GM18909 (cell line): ENCODE results near the gene TSHB.

Experiments used
- ATAC-seq: cut with Tn5 transposase; IDR thresholded peaks from one replicate; pipeline ENCODE4 v1.9.1; 2021; ENCODE audit warnings: mild to moderate bottlenecking; ENCODE audit not compliant: unreplicated experiment, poor library complexity

Gene TSHB

DNA sequence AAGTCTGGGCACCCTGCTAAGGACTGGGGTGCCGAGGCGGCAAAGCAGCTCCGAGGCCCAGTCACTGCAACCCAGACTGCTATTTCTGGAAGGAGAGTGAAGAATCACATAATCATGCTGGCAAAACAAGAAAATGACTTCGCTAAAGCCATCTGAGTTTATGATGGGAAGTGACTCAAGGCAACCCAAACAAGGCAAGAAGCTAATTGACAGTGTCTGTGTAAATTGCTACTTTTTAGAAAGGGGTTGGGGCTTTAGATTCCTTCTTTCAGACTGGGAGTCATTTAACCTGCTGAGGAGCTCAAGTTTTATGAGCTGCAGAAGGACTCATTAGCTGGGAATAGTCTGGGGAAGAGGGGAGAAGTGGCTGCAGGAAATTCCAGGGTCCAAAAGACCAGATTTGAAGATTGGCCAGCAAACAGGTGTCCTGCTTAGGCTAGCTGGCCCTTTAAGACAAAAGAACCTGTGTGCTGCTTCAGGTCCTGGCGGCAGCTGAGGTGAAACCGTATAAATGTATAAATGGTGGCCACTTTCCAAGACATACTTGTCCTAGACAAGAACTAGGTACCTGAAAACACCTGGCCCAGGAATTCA lies 28.1 kb downstream of the TSHB start:
- no peak for ATAC-seq

DNA sequence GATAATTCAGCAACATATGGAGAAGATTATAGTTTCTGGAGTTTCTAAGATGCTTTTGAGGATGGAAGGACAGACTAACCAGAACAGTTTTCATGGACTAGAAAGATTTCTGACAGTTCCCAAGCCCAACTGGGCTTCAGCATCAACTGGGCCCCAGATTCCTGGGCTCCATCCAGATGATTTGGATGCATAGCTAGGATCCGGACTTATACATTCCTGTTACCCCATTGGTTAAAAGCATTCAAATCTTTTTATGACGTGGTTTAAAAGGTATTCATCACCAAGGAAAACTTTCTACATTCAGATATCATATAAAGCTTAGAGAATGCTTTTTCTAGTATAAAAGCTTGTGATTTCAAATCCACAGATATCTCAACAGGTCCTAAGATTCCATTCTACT lies 29.7 kb downstream of the TSHB start:
- ATAC-seq = no peak

DNA sequence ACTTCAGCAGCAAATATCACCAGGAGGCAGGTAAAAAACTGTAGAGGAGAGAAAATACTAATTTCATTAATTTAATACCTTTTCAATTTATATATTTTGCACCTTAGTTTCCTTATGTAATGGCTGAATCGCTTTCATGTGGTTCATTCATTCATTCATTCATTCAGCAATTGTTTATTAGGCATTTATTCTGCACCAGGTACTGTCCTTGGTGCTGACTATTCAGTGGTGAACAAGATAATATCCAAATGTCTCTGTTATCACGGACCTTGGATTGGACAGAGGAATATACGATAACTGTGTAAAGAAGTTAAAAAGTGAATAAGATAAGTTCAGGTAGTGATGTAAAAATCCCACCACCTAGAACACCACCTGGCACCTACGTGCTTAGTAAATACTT lies 30.9 kb downstream of the TSHB start:
- no peak for ATAC-seq

DNA sequence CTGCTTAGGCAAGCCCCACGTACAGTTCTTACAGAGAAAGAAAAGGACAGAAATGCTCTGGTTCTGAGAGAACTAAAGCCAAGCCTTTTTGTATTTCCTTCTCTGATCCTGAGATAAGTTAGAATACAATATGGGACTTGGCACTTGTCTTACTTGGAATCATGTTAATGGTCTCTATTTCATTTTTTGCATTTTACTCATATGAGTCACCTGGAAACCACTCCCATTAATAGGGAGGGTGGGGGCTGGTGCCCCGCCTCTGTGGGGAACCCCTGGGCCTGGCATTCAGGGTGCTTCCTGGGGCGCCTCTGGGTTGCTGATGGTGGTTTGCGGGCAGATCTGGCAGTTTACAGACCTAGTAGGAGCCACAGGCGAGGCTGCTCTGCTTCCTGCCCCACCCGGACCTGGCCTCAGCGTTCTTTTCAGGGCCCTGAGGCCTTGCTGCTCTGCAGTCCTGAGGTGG lies 32.9 kb downstream of the TSHB start:
- peak; percentile 94 for ATAC-seq

DNA sequence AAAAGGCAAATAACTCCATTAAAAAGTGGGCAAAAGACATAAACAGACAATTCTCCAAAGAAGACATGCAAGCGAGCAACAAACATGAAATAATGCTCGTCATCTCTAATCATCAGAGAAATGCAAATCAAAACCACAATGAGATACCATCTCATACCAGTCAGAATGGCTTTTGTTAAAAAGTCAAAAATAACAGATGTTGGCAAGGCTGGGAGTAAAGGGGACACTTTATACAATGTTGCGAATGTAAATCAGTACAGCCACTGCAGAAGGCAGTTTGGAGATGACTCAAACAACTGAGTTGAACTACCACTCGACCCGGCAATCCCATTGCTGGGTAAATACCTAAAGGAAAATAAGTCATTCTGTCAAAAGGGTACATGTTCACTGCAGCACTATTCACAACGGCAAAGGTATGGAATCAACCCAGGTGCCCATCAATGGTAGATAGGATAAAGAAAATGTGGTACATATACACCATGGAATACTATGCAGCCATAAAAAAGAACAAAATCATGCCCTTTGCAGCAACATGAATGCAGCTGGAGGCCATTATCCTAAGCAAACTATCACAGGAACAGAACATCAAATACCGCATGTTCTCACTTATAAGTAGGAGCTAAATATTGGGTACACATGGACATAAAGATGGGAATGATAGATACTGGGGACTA lies 33.7 kb downstream of the TSHB start:
- no peak for ATAC-seq

DNA sequence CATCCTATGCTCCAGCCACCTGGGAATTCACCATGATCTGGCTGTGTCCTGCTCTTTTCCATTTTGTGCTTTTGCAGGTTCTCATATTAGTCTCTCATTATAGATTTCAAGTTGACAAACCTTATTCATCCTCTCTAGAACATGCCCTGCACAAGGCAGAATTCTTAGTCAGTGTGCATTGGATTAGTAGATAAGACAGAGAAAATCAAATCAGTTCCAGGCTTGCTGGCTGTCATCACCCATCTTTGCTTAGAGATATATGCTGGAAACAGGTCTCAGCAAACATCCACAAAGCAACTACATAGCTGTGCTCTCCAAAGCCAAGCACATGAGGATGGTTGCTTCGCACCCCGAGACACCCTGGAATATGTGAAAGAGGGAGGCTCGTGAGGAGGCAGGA lies 34.8 kb downstream of the TSHB start:
- no peak for ATAC-seq

DNA sequence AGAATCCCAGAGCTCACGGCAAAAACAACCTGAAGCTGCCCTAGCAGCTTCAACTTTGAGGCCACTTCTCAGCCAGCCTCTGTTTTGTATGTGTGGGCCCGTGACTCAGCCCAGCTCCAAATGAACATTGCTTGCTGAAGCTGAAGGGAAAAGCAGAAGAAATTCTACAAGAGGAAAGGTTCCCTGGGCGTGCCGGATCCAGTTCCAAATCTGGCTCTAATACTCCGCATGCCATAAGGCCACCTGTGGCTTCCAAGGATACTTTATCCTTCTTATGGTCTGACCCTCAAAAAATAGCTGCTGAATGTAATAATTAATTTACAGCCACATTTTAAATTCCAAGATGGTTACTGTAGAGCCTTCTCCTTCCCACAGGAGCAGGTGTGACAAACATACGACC lies 35.4 kb downstream of the TSHB start:
- no peak for ATAC-seq

DNA sequence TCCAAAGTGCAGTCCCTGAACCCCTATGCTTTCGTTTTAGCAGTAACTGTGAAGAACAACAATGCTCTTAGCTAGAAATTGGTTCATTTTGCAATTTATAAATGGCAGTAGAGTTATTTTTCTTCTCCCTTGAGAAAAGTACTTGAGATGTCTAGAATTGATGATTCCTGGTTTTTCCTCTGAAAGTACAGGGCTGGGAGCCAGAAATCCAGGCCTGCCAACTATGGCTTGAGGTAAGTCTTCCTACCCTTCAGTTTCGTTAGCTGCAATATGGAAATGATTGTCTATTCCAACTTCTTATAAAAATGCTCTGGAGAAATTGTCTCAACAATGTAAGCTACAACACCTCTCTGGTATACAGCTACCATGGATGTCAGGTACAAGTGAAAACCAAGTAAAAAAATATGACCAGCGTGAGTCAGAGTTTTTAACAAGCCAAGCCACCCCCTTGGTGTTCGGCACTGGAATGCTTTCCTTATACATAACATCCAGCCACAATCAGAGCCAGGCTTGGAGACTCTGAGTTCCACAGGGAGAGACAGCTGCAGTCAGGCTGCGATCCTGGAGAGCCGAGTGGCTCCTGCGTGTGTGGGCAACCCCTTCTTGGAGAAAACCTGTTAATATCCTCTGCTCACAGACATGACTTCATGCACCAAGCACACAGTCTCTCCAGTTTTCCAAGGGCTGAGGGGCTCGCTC lies 37.7 kb downstream of the TSHB start:
- no peak for ATAC-seq

DNA sequence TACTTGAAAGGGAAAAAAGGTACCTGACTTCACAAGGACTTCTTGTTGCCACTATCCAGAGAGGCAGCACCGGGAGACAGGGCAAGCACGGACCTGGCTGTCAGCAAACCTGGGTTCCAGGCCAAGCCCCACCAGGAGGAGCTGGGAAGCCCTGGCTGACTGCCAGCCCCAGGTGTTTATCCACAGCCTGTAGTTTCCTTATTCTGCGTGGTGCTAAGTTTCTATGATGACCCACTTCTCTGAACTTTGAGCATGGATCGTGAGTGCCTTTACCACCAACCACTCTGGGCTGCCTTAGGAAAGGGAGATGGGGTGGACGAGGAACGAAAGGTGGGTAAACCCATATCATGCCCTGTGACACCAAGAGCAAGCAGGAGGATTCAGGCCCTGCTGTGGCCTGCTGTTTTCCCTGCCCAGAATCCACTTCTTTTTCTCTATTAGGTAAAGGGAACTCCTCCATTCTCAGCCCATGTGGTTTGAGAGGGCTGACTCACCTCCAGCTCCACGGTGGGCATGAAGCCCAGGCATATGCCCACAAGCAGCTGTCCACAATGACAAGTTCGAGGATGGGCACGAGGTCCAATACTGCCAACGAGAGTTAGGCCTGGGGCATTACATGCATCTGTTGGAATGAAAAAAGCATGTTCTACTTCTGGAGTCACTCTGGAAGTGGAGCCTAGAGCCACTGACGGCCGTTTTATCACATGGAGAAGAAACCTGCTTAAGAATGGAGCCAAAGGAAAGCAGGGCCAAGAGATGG lies 39.4 kb downstream of the TSHB start:
- no peak for ATAC-seq

DNA sequence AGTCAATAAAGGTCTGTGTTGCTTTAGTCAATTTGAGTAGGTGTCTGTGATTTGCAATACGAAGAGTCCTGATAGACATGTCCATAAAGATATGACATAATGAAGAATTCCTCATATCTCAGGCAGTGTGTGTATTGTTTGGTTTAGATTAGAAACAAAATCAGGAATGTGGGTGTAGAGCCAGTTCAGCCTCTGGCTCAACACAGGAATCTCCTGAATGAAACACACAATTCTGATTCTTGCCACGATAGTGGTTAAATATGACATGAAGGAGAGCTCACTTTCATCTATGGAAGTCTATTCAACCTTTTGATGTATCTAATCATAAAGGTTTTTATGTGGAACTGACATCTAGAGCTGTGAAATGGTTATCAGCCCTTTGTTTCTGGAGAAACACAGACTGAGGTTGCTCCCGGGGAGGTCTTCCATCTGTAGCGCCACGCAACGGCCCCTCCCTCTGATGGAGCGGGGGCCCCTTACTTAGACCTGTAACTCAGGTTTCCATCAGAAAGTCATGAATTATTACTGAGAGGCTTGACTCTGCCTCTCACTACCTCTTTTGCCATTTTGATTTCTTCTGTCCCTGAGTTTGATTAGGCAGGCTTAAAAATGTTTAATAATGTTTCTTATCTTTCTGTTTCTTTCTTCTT lies 40.2 kb downstream of the TSHB start:
- ATAC-seq = no peak

DNA sequence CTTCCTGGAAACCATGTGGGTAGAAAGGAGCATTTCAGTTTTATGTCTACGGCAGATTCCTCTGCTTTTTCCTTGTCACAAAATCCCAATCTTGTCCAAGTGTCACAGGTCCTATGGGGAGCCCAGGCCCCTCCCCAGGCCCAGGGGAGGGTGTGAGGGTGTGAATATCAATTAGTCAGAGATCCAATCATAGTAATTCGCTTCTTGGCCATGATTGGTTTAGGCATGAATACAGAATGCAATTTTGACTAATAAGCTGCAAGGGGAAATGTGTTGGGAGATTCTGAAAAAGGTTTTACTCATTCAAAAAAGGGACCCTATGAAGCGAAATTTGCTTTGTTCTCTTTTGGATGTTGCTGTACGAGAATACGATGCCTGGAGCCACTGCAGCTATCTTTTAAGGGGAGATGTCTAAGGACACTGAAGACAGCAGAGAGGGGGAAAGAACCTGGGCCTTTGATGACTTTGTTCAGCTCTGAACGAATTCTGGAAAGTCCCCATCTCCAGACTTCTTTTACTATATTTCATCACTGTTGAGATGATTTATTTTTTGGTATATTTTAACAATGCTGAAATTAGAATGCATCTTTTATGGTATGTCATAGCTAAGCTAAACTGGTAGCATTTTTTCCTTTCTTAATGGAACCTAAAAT lies 41.5 kb downstream of the TSHB start:
- no peak for ATAC-seq

DNA sequence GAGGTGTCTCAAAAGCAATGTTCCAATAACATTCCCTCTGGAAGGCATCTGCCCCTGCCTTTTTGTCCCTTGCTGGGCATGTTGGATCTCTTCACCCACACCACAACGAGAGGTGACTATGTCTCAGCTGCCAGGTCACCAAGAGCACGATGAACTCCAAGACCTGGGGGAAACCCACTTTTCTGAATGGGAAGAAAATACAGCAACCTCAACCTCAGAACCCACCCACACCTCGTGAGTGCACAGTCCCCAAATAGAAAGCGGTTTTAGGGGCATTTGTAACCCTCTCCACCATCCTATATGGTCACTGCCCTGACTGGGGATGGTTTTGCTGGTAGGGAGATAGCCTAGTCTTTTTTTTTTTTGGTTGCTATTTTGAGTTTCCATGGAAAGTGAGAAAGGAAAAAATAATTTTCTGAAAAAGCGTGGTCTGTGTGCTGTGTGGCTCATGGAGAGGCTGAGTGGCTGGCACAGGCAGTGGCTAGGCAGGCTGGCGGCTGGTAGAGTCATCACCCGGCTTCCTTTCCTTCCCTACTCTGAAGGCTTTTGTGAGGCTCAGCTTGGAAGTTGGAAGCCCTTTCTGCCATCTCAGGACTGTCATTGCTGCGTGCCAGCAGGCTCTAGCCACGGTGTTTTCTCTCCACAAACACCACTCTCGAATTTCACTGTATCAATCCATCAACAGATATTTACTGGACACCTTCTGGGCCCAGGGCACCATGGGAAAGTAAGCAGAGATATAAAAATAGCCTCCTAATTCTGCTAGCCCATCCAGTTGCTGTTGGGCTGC lies 43.9 kb downstream of the TSHB start:
- no peak for ATAC-seq

DNA sequence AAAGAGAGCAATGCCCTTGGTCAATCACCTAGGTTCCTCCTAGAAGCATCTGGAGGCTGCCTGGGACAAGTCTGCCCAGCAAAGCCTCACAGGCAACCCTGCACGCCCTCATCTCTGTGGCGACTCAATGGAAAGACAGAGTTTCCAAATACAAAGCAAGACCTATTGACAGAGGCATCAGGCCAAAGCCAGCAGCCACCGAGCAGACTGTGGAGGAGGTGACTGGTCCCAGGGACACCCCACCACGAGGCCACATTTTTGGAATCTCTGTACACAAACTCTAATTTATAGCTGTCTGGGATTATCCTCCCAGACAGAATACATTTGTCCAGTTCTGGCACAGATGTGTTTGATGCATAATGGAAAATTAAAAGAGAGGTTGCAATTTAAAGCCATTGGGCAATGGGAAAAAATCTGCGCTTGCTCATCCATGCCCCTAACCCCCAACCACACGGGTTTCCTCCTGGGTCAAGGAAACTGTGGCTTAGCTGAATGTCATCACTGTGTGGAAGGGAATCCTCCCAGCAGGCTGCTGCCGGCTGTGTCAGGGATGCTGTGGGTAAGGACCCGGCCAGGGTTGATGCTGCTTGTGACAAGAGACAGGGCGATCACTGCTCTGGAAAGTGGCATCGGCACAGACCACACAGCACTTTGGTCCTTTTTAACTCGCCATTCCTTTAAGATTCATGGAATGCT lies 45.4 kb downstream of the TSHB start:
- no peak for ATAC-seq

DNA sequence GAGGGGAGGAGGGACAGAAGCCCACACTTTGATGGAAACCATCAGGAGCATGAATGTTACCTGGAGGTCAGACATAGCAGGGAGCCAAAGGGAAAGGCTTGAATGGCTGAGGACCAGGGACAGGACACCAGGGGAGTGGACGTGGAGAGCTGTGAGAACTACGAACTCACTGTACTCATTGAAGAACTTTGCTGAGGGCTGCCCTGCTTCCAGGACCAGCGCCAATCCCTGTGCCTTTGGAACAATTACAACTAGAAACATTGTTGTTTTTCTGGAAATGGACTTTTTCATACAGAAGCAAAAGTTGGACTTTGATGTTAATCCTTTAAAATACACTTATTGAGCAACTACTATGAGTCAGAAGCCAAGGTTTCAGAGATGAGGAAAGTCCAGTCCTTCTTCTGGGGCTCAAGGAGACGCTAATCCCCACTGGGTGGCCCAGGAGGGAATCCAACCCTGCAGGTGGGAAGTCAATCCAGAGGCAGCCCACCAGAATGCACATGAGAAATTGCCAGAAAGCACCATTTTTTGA lies 46.8 kb downstream of the TSHB start:
- no peak for ATAC-seq

DNA sequence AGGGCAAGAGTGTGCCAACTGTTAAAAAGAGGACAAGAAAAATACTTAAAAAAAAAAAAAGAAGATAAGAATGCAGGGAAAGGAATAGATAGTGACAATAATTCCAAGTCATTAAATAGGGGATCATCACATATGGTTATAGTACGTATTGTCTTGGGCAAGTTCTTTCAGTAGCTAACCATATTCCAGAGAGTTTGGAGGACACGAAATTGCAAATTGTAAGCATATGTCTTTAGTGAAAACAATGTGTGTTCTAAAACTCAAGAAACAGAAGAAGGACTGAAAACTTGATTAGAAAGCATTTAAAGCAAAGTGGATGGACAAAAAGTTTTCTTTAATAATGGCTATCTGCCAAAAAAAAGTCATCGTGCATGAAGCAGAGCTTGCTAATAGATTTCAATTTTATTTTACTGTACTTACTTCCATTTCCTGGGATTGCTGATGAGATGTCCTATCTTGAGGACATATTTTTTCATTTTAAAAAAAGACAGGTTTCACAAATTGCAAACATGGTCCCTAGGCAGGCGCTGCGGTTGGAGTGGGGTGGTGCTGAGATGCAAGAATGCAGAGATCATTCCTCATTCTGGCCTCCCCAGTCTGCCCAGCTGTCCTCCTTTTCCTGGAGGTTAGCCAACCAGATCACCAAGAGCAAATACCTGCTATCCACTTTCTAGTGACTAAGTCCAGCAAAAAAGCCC lies 47.8 kb downstream of the TSHB start:
- no peak for ATAC-seq

DNA sequence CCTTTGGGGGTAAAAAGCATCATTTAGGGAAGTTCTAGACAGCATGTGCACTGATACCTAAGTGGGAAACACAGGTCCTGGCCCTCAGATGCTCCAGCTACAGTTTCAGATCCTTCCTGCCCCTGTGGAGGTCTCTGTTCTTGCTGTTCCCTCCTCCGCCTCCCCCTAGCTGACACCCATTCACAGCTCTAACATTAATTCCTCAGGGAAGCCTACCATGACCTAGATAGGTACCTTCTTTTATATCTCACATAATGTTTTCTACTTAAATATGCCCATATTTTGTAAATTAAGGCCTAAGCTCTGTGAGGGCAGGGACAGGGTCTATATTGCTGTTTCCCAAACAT lies 48.3 kb downstream of the TSHB start:
- no peak for ATAC-seq

DNA sequence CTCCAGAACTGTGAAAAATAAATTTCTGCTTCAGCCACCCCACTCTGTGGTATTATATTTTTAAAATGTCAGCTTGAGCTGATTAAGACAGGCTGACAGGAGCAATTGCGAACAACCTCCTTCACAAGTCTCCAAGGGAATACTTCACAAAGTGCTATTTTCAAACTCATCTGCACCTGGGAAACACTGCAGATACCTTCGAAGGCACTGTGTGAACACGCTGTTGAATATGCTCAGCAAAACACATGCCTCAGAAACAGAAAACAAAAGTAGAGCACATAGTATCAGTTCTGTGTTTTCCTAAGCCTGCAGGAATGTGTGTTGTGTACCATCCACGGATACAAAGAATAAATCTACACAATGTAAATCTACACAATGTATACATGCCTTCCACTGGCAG lies 49.1 kb downstream of the TSHB start:
- ATAC-seq = no peak

DNA sequence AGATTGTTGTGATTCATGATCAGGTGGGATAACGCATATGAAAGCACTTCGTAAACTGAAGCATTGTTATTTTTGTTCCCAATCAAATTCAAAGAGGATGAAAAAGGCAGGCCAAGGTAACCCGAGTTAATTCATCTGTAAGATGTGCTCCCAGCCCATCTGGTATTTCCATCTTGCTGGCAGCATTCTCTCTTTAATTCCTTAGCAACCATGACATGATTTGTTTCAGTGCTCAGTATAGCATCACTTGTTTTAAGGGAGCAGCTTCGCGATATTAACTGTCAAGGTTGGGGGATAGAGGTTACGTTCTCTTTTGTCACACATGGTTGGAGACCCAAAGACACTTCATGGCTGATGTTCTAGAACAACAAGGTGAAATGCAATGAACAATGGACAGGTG lies 53.3 kb downstream of the TSHB start:
- ATAC-seq = no peak
